Hepatocyte (in vitro differentiated cells): ENCODE results near the gene ZNF212.

ENCODE experiments used
- CTCF ChIP-seq: fragments of 200-600 bp; sonication (generic); IDR thresholded peaks from 2 replicates; pipeline ENCODE4 v1.5.1; 2016; ENCODE audit warnings: antibody characterized with exemption, mild to moderate bottlenecking; ENCODE audit not compliant: poor library complexity
- EZH2phosphoT487 ChIP-seq: fragments of 200-600 bp; sonication (generic); IDR thresholded peaks from one replicate; pipeline ENCODE4 v1.6.1; 2018; ENCODE audit warnings: antibody characterized with exemption, mild to moderate bottlenecking, low read depth, moderate library complexity; ENCODE audit not compliant: unreplicated experiment, severe bottlenecking

DNA sequence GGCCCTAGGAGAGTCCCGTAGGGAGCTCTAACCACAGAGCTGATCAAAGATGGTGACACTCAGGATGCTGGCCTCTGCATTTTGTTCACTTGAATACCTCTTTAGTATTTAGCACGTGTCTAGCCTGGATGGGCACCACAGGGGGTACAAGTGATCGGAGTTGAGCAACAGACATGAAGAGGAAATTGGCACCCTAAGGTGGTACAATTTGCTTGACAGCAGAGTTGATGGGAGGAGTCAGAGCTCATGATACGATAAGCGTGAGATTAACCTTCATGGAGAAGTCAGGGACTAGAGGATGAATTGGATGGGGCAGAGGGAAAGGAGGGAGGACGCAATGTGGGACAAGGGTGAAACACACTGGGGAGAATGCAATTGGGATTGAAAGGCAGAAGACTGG, 9.9 kb upstream of the ZNF212 start:
- TF ChIP-seq CTCF: no peak
- no peak for TF ChIP-seq EZH2phosphoT487
